22Rv1 (cell line): ENCODE data around the gene GLI2.

Experiments
- ZFX ChIP-seq: fragments of 450-650 bp; IDR thresholded peaks from 2 replicates; pipeline ENCODE4 v1.6.1; 2017; ENCODE audit warnings: antibody characterized with exemption, borderline replicate concordance
- TF ChIP-seq, protein P1 (sequence below): fragments of 450-650 bp; IDR thresholded peaks from 2 replicates; pipeline ENCODE4 v1.5.1; 2017; ENCODE audit warnings: mild to moderate bottlenecking

GRCh38 chr2:120687210-120687609 is 48.5 kb upstream of the GLI2 start:
- TF ChIP-seq, protein P1, sequence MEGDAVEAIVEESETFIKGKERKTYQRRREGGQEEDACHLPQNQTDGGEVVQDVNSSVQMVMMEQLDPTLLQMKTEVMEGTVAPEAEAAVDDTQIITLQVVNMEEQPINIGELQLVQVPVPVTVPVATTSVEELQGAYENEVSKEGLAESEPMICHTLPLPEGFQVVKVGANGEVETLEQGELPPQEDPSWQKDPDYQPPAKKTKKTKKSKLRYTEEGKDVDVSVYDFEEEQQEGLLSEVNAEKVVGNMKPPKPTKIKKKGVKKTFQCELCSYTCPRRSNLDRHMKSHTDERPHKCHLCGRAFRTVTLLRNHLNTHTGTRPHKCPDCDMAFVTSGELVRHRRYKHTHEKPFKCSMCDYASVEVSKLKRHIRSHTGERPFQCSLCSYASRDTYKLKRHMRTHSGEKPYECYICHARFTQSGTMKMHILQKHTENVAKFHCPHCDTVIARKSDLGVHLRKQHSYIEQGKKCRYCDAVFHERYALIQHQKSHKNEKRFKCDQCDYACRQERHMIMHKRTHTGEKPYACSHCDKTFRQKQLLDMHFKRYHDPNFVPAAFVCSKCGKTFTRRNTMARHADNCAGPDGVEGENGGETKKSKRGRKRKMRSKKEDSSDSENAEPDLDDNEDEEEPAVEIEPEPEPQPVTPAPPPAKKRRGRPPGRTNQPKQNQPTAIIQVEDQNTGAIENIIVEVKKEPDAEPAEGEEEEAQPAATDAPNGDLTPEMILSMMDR: no peak
- no peak for TF ChIP-seq ZFX
